GM12878 (cell line): ENCODE data around the gene MRPL34.

Experiments
- BACH1 ChIP-seq: fragments of 450-650 bp; IDR thresholded peaks from 2 replicates; pipeline ENCODE4 v1.6.1; 2017; ENCODE audit warnings: mild to moderate bottlenecking, borderline replicate concordance
- CTCF ChIP-seq, 3 experiments: IDR thresholded peaks in 2 of 3; conservative IDR thresholded peaks in 1 of 3; 2 replicates each; pipeline ENCODE4 v1.5.1; 2011; ENCODE audit warnings: low read depth in 3 of 3, low read length in 3 of 3, mild to moderate bottlenecking in 3 of 3, control low read depth in 2 of 3, moderate library complexity in 2 of 3, inconsistent platforms in 1 of 3, mixed read lengths in 1 of 3; ENCODE audit not compliant: control insufficient read depth in 2 of 3, insufficient read depth in 1 of 3; ENCODE audit errors: extremely low read depth in 1 of 3
- IRF3 ChIP-seq: fragments of 450-650 bp; IDR thresholded peaks from 2 replicates; pipeline ENCODE4 v1.6.1; 2014; ENCODE audit warnings: mild to moderate bottlenecking

- no peak for TF ChIP-seq CTCF (IDR thresholded peaks at IDR 0.05 in 2 of 3, conservative IDR thresholded peaks at IDR 0.05 in 1 of 3; ENCODE audit: control insufficient read depth in 2 of 3, extremely low read depth in 1 of 3, insufficient read depth in 1 of 3, low read depth in 3 of 3, low read length in 3 of 3)
- TF ChIP-seq BACH1: no peak
- TF ChIP-seq IRF3: no peak
Measured at GRCh38 chr19:17302391-17303166, 3.1 kb upstream of the MRPL34 start.
